ENCODE measurements around the gene SMC1B.
"Not testable (repeated sequence)": the region's sequence is repeated elsewhere in the genome, so short reads cannot be mapped to it uniquely, and the experiment has no call there.

SMC1B gene

DNA sequence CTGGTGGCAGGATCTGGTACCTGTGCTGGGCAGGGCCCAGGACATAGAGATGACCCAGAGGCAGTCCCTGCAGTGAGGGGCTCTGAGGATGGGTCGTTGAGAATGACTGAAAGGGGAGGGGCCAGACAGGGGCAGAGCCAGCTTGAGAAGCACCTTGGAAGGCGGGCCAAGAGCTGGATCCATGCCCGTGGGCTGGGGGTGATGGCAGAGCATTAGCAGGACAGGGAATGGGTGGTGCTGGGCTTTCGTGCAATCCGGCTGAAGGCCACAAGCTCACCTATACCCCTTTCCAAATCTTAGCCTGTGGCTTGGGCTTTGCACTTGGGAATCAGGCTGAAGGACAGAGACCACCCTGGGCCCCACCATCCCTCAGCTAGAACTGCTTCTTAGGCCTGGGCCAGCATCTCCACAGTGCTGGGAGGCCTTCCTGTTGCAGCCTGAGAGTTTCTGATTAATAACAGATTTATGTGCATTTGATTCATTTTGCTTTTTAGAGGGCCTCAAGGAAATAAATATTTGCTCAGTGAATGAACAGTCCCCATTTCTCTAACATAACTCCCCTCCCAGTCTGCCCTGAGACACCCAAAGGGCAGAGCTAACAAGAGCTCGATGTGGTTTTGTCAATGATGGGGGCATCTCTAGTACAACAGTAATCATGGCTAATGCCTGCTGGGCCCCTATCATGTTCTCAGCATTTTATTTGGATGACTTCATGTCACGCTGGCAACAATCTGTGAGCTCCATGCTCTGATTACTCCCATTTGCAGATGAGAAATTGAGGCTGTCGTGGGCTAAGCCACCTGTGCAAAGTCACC lies 39.4 kb upstream of the SMC1B start:
- TF ChIP-seq POLR2A (IDR thresholded peaks at IDR 0.05; ENCODE audit: low read depth, low read length), result no peak
- no peak for TF ChIP-seq TAF1 (IDR thresholded peaks at IDR 0.05; ENCODE audit: borderline replicate concordance, low read depth, low read length)
- TF ChIP-seq POLR2AphosphoS5 (IDR thresholded peaks at IDR 0.05; ENCODE audit: low read depth, low read length), result no peak
- no peak for DNase-seq (ENCODE audit: insufficient read length)
- FAIRE-seq, result no peak

DNA sequence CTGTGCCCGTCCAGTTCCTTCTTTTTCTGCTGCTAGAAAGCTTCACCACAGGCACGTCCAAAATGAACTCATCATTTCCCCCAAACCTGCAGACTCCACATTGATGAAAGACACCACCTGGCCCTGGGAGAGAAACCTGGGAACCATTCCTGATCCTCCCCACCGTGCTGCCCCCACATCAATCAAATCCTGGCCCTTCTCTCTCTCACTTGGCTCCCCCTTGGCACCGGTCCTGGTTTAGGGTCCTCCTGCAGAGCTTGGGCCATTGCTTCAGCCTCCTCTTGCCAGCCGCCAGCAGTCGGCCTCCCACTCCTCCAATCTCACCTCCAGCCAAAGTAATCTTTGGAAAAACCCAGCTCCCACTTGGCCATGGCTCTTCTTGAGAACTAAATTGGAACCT lies 38.6 kb upstream of the SMC1B start:
- no peak for TF ChIP-seq TAF1 (IDR thresholded peaks at IDR 0.05; ENCODE audit: borderline replicate concordance, low read depth, low read length)
- no peak for TF ChIP-seq POLR2A (IDR thresholded peaks at IDR 0.05; ENCODE audit: low read depth, low read length)
- TF ChIP-seq POLR2AphosphoS5 (IDR thresholded peaks at IDR 0.05; ENCODE audit: low read depth, low read length), result no peak

DNA sequence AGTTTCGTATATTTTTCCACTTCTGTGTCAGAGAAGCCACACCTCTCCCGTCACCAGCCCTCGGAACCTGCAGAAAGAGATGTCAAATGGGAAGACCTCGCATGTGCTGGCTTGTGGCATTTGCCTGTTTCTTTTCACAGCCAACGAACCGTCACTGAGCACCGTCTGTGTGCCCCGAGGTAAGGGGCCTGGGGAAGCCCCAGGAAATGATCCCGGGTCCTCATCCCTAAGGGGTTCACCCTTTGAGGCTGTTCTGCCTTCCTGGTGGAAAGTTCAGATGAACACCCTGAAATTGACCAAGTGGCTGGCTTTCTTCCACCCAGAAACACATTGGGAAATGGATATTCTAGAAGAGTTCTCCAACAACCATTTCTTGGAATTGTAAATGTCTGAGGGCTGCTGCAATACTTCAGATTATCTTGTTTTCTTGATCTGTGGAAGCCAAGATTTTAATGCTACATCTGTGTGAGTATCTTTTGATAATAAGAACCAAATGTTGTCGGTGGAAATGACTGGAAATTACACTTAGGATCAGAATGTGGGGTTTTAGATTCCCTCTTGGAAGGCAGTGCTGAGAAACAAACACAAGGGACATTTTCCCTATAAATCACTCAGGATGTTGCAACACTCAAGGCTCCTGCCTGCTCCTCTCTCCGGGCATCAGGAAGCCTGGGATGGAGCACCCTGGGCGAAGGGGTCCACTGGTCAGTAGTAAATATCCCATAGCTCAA lies 37.7 kb upstream of the SMC1B start:
- no peak for DNase-seq (ENCODE audit: insufficient read length)
- FAIRE-seq, result no peak

More for the DNA sequence above, 38.6 kb upstream of the SMC1B start:
- no peak for DNase-seq (ENCODE audit: insufficient read length)
- no peak for FAIRE-seq

DNA sequence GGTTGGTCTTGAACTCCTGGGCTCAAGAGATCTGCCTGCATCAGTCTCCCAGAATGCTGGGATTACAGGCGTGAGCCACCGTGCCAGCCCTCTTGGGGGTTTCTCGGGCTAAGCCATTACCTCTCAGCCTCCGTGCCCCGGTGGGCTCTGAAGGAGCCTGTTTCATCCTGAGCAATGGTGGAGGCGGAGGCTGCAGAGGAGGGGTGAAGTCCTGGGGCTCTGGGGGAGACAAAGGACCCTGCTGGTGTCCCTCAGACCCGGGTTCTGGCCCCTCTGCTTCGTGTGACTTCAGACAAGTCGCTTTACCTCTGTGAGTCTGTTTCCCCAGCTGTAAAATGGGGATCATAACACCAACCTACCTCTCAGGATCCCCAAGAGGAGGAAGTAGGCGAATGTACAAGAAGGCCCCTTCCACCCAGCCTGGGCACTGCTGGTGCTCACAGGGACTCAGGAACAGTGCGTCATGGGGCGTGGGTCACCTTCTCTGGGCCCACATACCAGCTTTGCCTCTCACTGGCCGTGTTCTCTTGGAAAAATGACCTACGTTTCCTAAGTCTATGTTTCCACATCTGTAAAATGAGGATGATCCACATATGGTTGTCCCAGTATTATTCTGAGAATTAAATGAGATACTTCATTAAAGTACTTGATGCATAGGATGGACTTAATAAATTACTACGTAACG lies 36.8 kb upstream of the SMC1B start:
- DNase-seq (ENCODE audit: insufficient read length) (no peak), FAIRE-seq (no peak)
- TF ChIP-seq POLR2AphosphoS5 (IDR thresholded peaks at IDR 0.05; ENCODE audit: low read depth, low read length), result no peak
- TF ChIP-seq TAF1 (IDR thresholded peaks at IDR 0.05; ENCODE audit: borderline replicate concordance, low read depth, low read length), result no peak
- TF ChIP-seq POLR2A (IDR thresholded peaks at IDR 0.05; ENCODE audit: low read depth, low read length), result no peak

More for the DNA sequence above, 37.7 kb upstream of the SMC1B start:
- no peak for TF ChIP-seq POLR2AphosphoS5 (IDR thresholded peaks at IDR 0.05; ENCODE audit: low read depth, low read length)
- no peak for TF ChIP-seq POLR2A (IDR thresholded peaks at IDR 0.05; ENCODE audit: low read depth, low read length)
- no peak for TF ChIP-seq TAF1 (IDR thresholded peaks at IDR 0.05; ENCODE audit: borderline replicate concordance, low read depth, low read length)

DNA sequence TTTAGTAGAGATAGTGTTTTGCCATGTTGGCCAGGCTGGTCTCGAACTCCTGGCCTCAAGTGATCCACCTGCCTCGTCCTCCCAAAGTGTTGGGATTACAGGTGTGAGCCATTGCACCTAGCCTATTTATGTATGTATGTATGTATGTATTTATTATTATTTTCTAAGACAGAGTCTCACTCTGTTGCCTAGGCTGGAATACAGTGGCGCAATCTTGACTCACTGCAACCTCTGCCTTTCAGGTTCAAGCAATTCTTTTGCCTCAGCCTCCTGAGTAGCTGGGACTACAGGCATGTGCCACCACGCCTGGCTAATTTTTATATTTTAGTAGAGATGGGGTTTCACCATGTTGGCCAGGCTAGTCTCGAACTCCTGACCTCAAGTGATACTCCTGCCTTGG lies 36.0 kb upstream of the SMC1B start:
- FAIRE-seq; DNase-seq (ENCODE audit: insufficient read length): not testable (repeated sequence)

DNA sequence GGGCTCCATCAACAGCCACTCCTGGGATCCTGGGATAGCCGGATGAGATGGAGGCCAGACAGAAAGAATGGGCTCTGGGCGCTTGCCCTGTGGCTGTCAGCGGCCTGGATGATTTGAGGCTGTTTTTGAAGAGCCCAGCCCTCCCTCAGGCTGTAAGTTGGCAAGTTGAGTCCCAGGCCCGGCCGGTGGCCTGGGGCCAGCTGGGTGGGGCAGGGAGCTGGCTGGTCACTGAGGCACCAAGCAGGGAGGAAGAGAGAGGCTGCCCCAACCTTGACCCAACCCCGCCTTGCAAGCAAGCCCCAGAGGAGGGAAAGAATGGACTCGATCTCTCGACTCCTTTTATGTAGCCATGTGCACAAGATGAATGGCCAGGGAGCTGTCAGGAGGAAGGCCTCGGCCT lies 35.0 kb upstream of the SMC1B start:
- TF ChIP-seq POLR2A (IDR thresholded peaks at IDR 0.05; ENCODE audit: low read depth, low read length) (no peak), TAF1 (IDR thresholded peaks at IDR 0.05; ENCODE audit: borderline replicate concordance, low read depth, low read length) (no peak), POLR2AphosphoS5 (IDR thresholded peaks at IDR 0.05; ENCODE audit: low read depth, low read length) (no peak)
- no peak for FAIRE-seq
- DNase-seq (ENCODE audit: insufficient read length), result no peak

DNA sequence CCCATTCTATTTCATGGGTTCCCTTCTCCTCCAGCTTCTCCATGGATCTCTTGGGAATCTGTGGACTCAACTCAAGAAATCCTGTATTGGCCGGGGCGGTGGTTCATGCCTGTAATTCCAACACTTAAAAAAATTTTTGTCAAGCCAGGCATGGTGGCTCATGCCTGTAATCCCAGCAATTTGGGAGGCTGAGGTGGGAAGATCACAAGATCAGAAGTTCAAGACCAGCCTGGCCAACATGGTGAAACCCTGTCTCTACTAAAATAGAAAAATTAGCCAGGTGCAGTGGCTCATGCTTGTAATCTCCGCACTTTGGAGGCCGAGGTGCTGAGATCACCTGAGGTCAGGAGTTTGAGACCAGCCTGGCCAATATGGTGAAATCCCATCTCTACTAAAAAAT lies 34.2 kb upstream of the SMC1B start:
- not testable (repeated sequence) for FAIRE-seq; DNase-seq (ENCODE audit: insufficient read length)

DNA sequence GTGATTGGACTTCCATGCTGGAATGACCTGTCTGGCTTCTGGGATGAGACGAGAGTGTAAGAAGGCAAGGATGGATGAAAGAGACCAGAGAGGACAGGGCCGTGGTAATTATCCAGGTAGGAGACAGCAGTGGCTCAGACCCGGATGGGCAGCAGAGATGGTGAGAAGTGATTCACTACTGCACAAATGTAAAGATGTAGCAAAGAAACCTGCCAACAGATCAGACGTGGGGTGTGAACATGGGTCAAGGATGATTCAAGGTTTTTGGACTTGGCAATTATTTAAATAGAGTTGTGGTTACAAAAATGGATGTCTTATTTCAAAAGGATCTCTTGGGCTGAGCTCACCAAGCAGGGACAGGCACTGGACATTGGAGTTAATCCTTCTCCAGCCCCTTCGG lies 32.8 kb upstream of the SMC1B start:
- DNase-seq (ENCODE audit: insufficient read length), result no peak
- no peak for FAIRE-seq
- no peak for TF ChIP-seq POLR2AphosphoS5 (IDR thresholded peaks at IDR 0.05; ENCODE audit: low read depth, low read length)
- TF ChIP-seq TAF1 (IDR thresholded peaks at IDR 0.05; ENCODE audit: borderline replicate concordance, low read depth, low read length), result no peak
- no peak for TF ChIP-seq POLR2A (IDR thresholded peaks at IDR 0.05; ENCODE audit: low read depth, low read length)

DNA sequence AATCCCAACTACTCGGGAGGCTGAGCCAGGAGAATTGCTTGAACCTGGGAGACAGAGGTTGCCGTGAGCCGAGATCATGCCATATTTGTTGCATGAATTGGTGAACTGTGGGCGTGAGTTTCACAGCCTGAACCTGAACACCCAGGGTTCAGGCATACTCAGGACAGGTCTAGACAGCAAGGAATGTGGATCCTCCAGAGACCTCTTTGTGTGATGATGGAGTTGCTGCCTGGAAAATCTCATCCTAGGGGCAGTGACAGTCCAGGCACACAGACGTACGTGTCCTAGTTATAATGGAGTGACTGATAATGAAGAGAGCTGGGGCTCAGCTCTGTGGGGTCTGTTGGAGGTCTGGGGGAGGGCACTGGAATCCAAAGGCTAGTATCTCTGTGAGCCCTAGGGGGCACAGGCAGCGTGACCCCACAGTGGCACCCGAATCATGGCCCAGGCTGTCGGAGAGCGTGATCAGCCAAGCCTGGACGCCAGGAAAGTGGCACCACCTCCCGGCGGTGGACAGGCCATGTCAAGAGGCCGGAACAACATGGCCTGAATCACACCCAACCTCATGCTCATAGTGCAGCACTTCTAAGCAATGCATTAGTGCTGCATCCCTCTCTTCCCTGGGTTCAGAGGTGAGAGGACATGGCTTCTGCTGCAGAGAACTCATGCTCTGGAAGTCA lies 31.8 kb upstream of the SMC1B start:
- no peak for FAIRE-seq
- DNase-seq (ENCODE audit: insufficient read length), result no peak
- TF ChIP-seq POLR2A (IDR thresholded peaks at IDR 0.05; ENCODE audit: low read depth, low read length), result no peak
- no peak for TF ChIP-seq TAF1 (IDR thresholded peaks at IDR 0.05; ENCODE audit: borderline replicate concordance, low read depth, low read length)
- TF ChIP-seq POLR2AphosphoS5 (IDR thresholded peaks at IDR 0.05; ENCODE audit: low read depth, low read length), result no peak

DNA sequence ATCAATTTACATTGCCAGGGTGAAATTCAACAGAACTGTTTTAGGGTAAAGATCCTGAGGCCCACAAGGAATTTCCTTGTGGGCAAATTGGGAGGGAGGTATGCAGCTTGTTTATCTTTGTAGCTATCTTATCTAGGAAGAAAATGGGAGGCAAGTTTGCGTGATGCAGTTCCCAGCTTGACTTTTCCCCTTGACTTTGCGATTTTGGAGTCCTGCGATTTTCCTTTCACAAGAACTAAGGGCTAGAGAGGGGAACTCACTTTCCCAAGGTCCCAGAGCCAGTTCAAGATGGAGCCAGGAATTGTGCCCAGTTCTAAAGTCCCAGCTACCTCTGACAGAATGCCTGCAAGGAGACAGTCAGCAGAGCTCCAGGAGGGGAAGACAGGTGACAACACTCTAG lies 30.8 kb upstream of the SMC1B start:
- DNase-seq (ENCODE audit: insufficient read length), result no peak
- FAIRE-seq, result no peak
- no peak for TF ChIP-seq TAF1 (IDR thresholded peaks at IDR 0.05; ENCODE audit: borderline replicate concordance, low read depth, low read length)
- no peak for TF ChIP-seq POLR2A (IDR thresholded peaks at IDR 0.05; ENCODE audit: low read depth, low read length)
- no peak for TF ChIP-seq POLR2AphosphoS5 (IDR thresholded peaks at IDR 0.05; ENCODE audit: low read depth, low read length)

DNA sequence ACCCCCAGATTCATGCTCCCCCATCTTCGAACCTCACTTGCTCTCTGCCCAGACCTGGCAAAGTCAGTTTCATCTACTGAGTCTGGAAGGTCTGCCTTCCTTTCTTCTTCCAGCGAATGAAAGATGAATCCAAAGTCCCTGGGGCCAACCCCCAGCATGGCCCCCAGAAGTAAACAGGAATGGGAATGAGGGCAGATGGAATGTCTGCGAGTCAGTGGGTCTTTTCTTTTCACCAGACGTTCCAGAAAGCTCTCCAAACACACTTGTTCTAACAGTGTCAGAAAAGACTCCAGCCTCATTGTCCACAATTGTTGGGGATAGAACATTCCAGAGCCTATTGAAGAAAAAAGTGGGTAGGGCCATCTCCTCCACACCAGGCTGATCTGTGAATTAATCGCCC lies 28.7 kb upstream of the SMC1B start:
- DNase-seq (ENCODE audit: insufficient read length) (no peak), FAIRE-seq (no peak)
- TF ChIP-seq TAF1 (IDR thresholded peaks at IDR 0.05; ENCODE audit: borderline replicate concordance, low read depth, low read length), result no peak
- TF ChIP-seq POLR2AphosphoS5 (IDR thresholded peaks at IDR 0.05; ENCODE audit: low read depth, low read length), result no peak
- no peak for TF ChIP-seq POLR2A (IDR thresholded peaks at IDR 0.05; ENCODE audit: low read depth, low read length)

Measured in GM12892 (cell line).